Neural crest cell (in vitro differentiated cells): ENCODE results near the gene ARHGEF19. TPM values are rescaled to one million over a fixed set of nuclear protein-coding genes. Genes with fewer than 3 reads are reported as not detected.

Experiments used
- DNase-seq: peaks from one replicate; pipeline ENCODE4 v3.0.0; 2021; ENCODE audit warnings: low read depth, mixed read lengths, low spot score
- H3K27ac Mint-ChIP-seq: one replicate; pipeline ENCODE4 v1.8.0; 2021; ENCODE audit warnings: mild to moderate bottlenecking, mixed read lengths; ENCODE audit not compliant: unreplicated experiment
- H3K27me3 Mint-ChIP-seq: 2 replicates; pipeline ENCODE4 v1.8.0; 2021; ENCODE audit warnings: low read depth, mild to moderate bottlenecking, mixed read lengths
- H3K36me3 Mint-ChIP-seq: 2 replicates; pipeline ENCODE4 v1.8.0; 2021; ENCODE audit warnings: low read depth, mild to moderate bottlenecking, mixed read lengths
- H3K4me1 Mint-ChIP-seq: 2 replicates; pipeline ENCODE4 v1.8.0; 2021; ENCODE audit warnings: mixed read lengths
- H3K4me3 Mint-ChIP-seq: one replicate; pipeline ENCODE4 v1.8.0; 2021; ENCODE audit warnings: mild to moderate bottlenecking, mixed read lengths
- H3K9me3 Mint-ChIP-seq: 2 replicates; pipeline ENCODE4 v1.8.0; 2021; ENCODE audit warnings: mixed read lengths
- total RNA-seq: library from RNA; stranded (reverse); gene quantifications from 2 replicates; pipeline ENCODE4 v1.2.1, GENCODE V29; 2021
- TF ChIP-seq, protein P1 (sequence below): fragments of 200-600 bp; sonication (generic); conservative IDR thresholded peaks from 2 replicates; pipeline ENCODE4 v1.5.0; 2021; ENCODE audit warnings: antibody characterized with exemption, mild to moderate bottlenecking

The ARHGEF19 gene
- total RNA-seq, 1 donor from 2014 or later: 9.0 TPM

DNA sequence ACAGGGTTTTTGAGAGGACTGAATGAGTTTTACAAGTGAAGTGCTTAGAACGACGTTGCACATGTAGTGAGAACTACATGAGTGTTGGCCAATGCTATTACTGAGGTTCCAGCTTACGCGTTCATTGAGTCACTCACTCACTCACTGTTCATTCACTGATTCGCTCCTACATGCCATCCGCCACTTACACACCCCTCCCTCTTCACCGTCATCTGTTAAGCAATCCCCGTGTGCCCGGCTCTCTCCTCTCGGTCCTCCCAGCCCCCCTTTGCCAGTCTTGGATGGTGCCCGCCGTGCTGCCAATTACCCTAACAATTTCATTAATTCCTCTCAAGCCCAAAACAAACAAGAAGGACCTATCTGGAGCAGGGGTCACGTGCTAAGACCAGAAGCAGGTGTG, 29.3 kb downstream of the ARHGEF19 start:
- Mint-ChIP-seq H3K4me1 (peaks cover 24% of the 10 kb centered on the region), H3K4me3 (no peak overlapping the region), H3K27ac (no peak overlapping the region), H3K36me3 (no peaks in the 10 kb centered on the region), H3K27me3 (no peaks in the 10 kb centered on the region), H3K9me3 (no peaks in the 10 kb centered on the region)
- no peak for DNase-seq
- TF ChIP-seq, protein P1, sequence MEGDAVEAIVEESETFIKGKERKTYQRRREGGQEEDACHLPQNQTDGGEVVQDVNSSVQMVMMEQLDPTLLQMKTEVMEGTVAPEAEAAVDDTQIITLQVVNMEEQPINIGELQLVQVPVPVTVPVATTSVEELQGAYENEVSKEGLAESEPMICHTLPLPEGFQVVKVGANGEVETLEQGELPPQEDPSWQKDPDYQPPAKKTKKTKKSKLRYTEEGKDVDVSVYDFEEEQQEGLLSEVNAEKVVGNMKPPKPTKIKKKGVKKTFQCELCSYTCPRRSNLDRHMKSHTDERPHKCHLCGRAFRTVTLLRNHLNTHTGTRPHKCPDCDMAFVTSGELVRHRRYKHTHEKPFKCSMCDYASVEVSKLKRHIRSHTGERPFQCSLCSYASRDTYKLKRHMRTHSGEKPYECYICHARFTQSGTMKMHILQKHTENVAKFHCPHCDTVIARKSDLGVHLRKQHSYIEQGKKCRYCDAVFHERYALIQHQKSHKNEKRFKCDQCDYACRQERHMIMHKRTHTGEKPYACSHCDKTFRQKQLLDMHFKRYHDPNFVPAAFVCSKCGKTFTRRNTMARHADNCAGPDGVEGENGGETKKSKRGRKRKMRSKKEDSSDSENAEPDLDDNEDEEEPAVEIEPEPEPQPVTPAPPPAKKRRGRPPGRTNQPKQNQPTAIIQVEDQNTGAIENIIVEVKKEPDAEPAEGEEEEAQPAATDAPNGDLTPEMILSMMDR: no peak

DNA sequence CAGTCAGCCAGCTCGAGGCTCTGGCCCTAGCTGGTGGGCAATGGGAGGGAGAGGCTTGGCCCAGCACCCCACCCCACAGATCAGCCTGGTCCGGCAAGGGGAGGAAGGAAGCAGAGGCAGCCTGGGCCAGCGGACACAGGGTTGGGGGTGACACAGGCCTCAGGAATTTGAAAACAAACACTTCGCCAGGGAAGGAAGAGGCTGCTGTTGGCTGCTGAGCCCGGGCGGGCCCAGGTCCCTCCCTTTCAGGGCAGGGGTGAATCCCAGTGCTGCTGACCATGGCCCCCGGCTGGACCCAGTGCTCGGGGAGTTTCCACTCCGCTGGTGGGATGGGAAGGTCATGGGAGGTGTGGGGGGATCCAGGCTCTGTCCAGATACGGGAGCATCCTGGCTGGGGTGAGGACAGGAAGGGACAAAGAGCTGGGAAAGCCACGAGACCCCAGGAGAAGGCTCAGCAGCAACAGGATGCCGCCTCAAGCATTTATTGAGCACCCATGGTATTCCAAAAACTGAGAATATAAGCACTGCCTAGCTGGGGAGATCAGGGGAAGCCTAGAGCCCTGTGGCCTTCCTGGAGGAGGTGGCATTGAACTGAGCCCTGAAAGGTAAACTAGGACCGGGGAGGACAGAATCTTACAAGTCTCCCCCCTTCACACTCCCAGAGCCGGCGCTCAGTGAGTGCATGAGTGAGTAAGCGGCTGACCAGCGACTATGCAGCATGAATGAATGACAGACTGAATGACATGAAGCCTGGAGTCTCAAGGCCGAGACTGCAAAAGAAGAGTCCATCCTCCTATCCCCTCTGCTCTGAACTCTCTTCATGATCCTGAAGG, 30.3 kb downstream of the ARHGEF19 start:
- Mint-ChIP-seq H3K4me3 (no peak overlapping the region), H3K9me3 (no peaks in the 10 kb centered on the region), H3K27me3 (no peaks in the 10 kb centered on the region), H3K36me3 (no peaks in the 10 kb centered on the region), H3K27ac (peak overlapping the region; percentile 35), H3K4me1 (peaks cover 26% of the 10 kb centered on the region)
- TF ChIP-seq, protein P1: no peak
- no peak for DNase-seq

DNA sequence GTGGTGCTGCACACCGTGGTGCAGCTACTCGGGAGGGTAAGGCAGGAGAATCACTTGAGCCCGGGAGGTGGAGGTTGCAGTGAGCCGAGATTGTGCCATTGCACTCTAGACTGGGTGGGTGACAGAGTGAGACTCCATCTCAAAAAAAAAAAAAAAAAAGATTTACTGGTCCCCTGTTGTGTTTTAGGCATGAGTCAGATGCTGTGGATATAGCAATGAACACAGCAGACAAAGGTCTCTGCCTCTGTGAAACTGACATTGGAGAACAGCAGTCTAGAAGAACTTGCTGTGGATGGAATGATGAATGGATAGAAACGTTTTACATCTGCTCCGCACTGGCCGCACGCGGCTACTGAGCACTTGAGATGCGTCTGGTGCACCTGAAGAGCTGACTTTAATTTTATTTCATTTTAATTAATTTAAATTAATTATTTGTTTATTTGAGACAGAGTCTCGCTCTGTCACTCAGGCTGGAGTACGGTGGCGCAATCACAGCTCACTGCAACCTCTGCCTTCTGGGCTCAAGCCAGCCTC, 32.1 kb downstream of the ARHGEF19 start:
- H3K36me3 Mint-ChIP-seq: no peaks in the 10 kb centered on the region
- DNase-seq: no peak
- TF ChIP-seq, protein P1: no peak
- no peak overlapping the region for H3K4me3 Mint-ChIP-seq
- H3K27me3 Mint-ChIP-seq: no peaks in the 10 kb centered on the region
- H3K9me3 Mint-ChIP-seq: no peaks in the 10 kb centered on the region
- H3K4me1 Mint-ChIP-seq: peaks cover 36% of the 10 kb centered on the region
- H3K27ac Mint-ChIP-seq: no peak overlapping the region

DNA sequence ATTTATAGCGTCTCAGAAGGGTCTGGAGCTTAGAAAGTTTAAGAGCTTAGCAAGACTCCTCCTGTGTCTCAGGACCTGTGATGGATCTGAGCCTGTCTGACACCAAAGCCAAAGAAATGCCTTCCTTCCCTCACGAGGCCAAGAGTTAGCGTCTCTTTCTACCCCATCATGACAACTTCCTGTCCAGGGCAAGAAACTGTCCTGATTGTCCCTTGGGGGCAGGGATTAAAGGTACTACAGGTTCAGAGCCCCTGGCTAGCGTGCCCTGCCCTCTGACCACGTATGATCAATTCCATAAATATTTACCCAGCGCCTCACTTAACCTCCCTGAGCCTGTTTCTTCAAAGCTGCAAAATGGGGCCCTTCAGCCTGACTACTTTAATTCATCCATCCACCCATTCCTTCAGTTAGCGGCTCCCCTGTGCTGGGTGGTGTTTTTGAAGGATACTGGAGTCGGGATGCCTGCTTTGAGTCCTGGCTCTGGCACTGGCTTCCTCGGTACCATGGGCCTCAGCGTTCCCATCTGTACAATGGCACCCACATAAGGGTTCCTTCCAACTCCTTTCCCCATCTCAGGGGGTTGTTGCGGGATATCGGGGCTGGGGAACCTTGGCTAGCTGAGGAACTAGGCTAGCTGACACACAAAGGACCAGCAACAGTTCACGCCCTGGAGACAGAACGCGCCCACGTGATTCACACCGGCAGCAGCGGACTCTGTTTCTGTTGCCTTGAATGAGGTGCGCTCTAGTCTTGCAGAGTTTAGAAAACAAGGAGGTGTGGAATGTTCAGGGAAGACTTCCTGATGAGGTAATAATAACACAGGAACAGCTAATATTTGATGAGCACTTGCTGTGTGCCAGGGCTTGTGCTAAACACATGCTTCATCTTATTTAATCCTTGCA, 33.6 kb downstream of the ARHGEF19 start:
- DNase-seq: no peak
- Mint-ChIP-seq H3K4me3 (peak overlapping the region; percentile 14), H3K9me3 (no peaks in the 10 kb centered on the region), H3K27me3 (no peaks in the 10 kb centered on the region), H3K4me1 (peaks cover 42% of the 10 kb centered on the region), H3K27ac (no peak overlapping the region), H3K36me3 (no peaks in the 10 kb centered on the region)
- TF ChIP-seq, protein P1: no peak

DNA sequence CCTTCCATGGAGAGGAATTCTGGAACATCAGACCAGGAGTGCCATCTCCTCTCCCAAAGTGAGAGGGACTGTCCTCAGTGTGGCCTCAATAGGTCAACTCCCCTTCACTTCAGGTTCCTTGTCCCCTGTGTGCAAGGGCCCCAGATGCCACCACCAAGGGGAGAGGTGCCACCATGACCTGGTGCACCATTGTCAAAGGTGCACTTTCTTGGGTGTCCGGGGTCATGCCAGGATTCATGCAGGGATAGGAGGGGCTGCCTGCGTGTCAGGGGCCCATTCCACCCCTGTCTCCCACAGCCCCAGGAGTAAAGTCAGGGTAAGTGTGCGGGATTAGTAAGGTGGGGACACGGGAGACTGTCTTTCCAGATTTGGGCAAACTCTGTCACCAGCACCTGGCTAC, 35.1 kb downstream of the ARHGEF19 start:
- Mint-ChIP-seq H3K27ac (no peak overlapping the region), H3K36me3 (no peaks in the 10 kb centered on the region), H3K4me3 (peak overlapping the region; percentile 41), H3K9me3 (no peaks in the 10 kb centered on the region), H3K27me3 (no peaks in the 10 kb centered on the region), H3K4me1 (peaks cover 47% of the 10 kb centered on the region)
- no peak for DNase-seq
- TF ChIP-seq, protein P1: no peak
